ENCODE results near the gene CD99.
"Not testable (repeated sequence)": the region's sequence is repeated elsewhere in the genome, so short reads cannot be mapped to it uniquely, and the experiment has no call there.

- TF ChIP-seq EZH2phosphoT487 (IDR thresholded peaks at IDR 0.05; ENCODE audit: insufficient read depth, low read depth); EZH2 (IDR thresholded peaks at IDR 0.05; ENCODE audit: insufficient read depth, poor library complexity, severe bottlenecking): not testable (repeated sequence)
These were observed 55.2 kb downstream of the CD99 start for GRCh38 chrX:2746250-2746649.

All from GM23248 (cell line).